ENCODE data around the gene TADA2B.
"Not testable (repeated sequence)": the region's sequence is repeated elsewhere in the genome, so short reads cannot be mapped to it uniquely, and the experiment has no call there.

TADA2B gene

GRCh38 chr4:7061815-7062214, 18.6 kb downstream of the TADA2B start:
- no peak for DNase-seq

- DNase-seq = no peak
These were observed 19.6 kb downstream of the TADA2B start for GRCh38 chr4:7062816-7063215.

- no peak for DNase-seq
These were observed 20.2 kb downstream of the TADA2B start for GRCh38 chr4:7063362-7063761.

- DNase-seq = no peak
These were observed 22.8 kb downstream of the TADA2B start for GRCh38 chr4:7066006-7066405.

GRCh38 chr4:7066493-7066892, 23.3 kb downstream of the TADA2B start:
- DNase-seq = no peak

GRCh38 chr4:7067126-7067451, 23.9 kb downstream of the TADA2B start:
- no peak for DNase-seq

- DNase-seq = no peak
These were observed 24.5 kb downstream of the TADA2B start, which contains the start of gene GRPEL1 for GRCh38 chr4:7067452-7068278. Gene GRPEL1 (minus strand): TSS chr4:7068064. CDS start chr4:7068032, 32 bp downstream.

GRCh38 chr4:7068279-7068842, 25.2 kb downstream of the TADA2B start:
- DNase-seq = peak; percentile 80

GRCh38 chr4:7068883-7069282, 25.7 kb downstream of the TADA2B start:
- DNase-seq = no peak

GRCh38 chr4:7070729-7071511, 27.7 kb downstream of the TADA2B start:
- DNase-seq = no peak

GRCh38 chr4:7073059-7073458, 29.9 kb downstream of the TADA2B start:
- no peak for DNase-seq

- no peak for DNase-seq
These were observed 30.6 kb downstream of the TADA2B start for GRCh38 chr4:7073526-7074390.

- no peak for DNase-seq
These were observed 31.3 kb downstream of the TADA2B start for GRCh38 chr4:7074426-7074825.

- DNase-seq = no peak
These were observed 33.0 kb downstream of the TADA2B start for GRCh38 chr4:7075962-7076695.

- DNase-seq = no peak
These were observed 33.5 kb downstream of the TADA2B start for GRCh38 chr4:7076696-7077082.

- no peak for DNase-seq
These were observed 34.2 kb downstream of the TADA2B start for GRCh38 chr4:7077371-7077770.

- no peak for DNase-seq
These were observed 34.9 kb downstream of the TADA2B start for GRCh38 chr4:7078025-7078424.

- DNase-seq = not testable (repeated sequence)
These were observed 36.3 kb downstream of the TADA2B start for GRCh38 chr4:7079483-7079882.

GRCh38 chr4:7079909-7080308, 36.7 kb downstream of the TADA2B start:
- not testable (repeated sequence) for DNase-seq

- DNase-seq = no peak
These were observed 40.7 kb downstream of the TADA2B start for GRCh38 chr4:7083597-7084563.

GRCh38 chr4:7084564-7084961, 41.4 kb downstream of the TADA2B start:
- not testable (repeated sequence) for DNase-seq
